22Rv1 (cell line): Measurements from ENCODE around the gene PPP1R16B.
"Not testable (repeated sequence)": the region's sequence is repeated elsewhere in the genome, so short reads cannot be mapped to it uniquely, and the experiment has no call there.

Source experiments
- H3K27ac ChIP-seq: fragments of 450-650 bp; 2 replicates; pipeline ENCODE4 v1.5.1; 2017
- CTCF ChIP-seq: fragments of 450-650 bp; IDR thresholded peaks from 2 replicates; pipeline ENCODE4 v1.5.1; 2017; ENCODE audit warnings: mild to moderate bottlenecking
- ZFX ChIP-seq: fragments of 450-650 bp; IDR thresholded peaks from 2 replicates; pipeline ENCODE4 v1.6.1; 2017; ENCODE audit warnings: antibody characterized with exemption, borderline replicate concordance

Gene PPP1R16B

GRCh38 chr20:38854654-38855066, 49.2 kb downstream of the PPP1R16B start:
- TF ChIP-seq ZFX (no peak), CTCF (no peak)
- H3K27ac ChIP-seq: no peak overlapping the region

- no peak for TF ChIP-seq CTCF
- H3K27ac ChIP-seq: no peak overlapping the region
These were observed 49.9 kb downstream of the PPP1R16B start for GRCh38 chr20:38855356-38855755.

- TF ChIP-seq CTCF (no peak), ZFX (no peak)
- H3K27ac ChIP-seq: no peak overlapping the region
These were observed 51.1 kb downstream of the PPP1R16B start for GRCh38 chr20:38856570-38856969.

GRCh38 chr20:38857703-38858102, 52.2 kb downstream of the PPP1R16B start:
- no peak overlapping the region for H3K27ac ChIP-seq

GRCh38 chr20:38859070-38859690, 53.7 kb downstream of the PPP1R16B start:
- no peak overlapping the region for H3K27ac ChIP-seq
- TF ChIP-seq CTCF: no peak
- TF ChIP-seq ZFX: no peak

More at GRCh38 chr20:38857703-38858102, 52.2 kb downstream of the PPP1R16B start:
- TF ChIP-seq CTCF (no peak), ZFX (no peak)

GRCh38 chr20:38859857-38860256, 54.4 kb downstream of the PPP1R16B start:
- not testable (repeated sequence) for H3K27ac ChIP-seq

- H3K27ac ChIP-seq: no peak overlapping the region
- TF ChIP-seq CTCF: no peak
- no peak for TF ChIP-seq ZFX
These were observed 55.5 kb downstream of the PPP1R16B start for GRCh38 chr20:38861071-38861401.

GRCh38 chr20:38862226-38862625, 56.7 kb downstream of the PPP1R16B start:
- TF ChIP-seq CTCF (no peak), ZFX (no peak)
- H3K27ac ChIP-seq: no peak overlapping the region
